Measurements from ENCODE around the gene CCDC43.

- TF ChIP-seq REST (IDR thresholded peaks at IDR 0.05; ENCODE audit: insufficient read depth in 1 of 2, low read depth in 2 of 2, low read length in 1 of 2) (no peak), CTCF (IDR thresholded peaks at IDR 0.05) (no peak), POLR2AphosphoS5 (IDR thresholded peaks at IDR 0.05; ENCODE audit: low read depth, low read length) (no peak), TCF7L2 (IDR thresholded peaks at IDR 0.05; ENCODE audit: low read depth, low read length) (no peak), SIN3A (IDR thresholded peaks at IDR 0.05; ENCODE audit: borderline replicate concordance, insufficient read depth, low read depth, low read length) (no peak)
These were observed 1.4 kb downstream of the CCDC43 start for GRCh38 chr17:44688200-44688599.
